Fibroblast of peridontal ligament (primary cell): ENCODE data around the gene ERO1B.
A peak's percentile ranks its signal among the peaks of the same experiment; 100 is the strongest.

Experiments
- DNase-seq: peaks from one replicate; pipeline ENCODE4 v3.0.0-alpha.2; 2010; ENCODE audit errors: extremely low read depth

The ERO1B gene

DNA sequence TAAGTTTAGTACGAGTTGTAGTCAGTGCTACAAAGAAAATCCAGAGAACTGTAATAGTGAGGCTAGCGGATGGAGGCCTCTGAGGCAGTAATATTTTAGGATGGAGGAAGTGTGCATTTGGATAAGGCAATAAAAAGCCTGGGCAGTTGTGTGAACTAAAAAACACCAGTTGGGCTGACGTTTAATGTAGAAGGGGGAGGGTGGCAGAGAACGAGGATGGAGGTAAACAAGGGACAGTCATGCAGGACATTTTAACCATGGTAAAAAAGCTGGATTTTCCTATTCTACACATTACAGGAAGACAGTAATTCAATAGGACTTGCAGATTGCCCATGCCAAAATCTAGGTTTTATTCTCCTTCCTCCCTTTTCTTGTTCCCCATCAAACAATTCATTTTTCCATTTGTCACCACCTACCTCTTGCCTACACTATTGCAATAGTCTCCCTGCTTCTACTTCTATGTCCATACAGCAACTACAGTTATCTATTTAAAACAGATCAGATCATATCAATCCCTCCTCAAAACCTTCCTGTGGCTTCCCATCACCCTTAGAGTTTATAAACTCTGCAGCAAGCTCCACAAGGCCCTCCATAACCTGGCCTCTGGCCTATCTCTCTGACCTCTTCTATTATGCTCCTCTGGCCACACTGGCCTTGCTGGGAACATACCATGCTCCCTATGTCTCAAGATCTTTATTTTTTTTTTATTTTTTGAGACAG is 27.7 kb downstream of the ERO1B start:
- DNase-seq = no peak

- no peak for DNase-seq
These were observed 28.6 kb downstream of the ERO1B start for GRCh38 chr1:236253119-236253518.

DNA sequence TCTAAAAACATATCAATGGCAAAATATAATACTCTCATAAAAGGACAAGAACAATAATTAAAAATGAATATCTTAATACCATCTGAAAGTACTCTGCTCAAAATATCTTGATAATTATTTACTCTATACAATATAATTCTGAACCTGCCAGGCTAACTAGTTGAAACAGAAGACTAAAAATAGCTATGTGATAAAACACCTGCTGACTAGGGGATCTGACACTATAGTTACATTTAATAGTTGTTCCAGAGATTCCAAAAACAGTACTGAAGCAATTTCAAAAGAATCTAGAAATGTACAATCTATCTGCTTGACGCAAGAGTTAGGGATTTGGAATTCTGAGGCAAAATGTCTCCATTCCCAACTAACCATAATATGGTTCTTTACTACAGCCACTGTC is 30.2 kb downstream of the ERO1B start:
- DNase-seq = no peak

DNA sequence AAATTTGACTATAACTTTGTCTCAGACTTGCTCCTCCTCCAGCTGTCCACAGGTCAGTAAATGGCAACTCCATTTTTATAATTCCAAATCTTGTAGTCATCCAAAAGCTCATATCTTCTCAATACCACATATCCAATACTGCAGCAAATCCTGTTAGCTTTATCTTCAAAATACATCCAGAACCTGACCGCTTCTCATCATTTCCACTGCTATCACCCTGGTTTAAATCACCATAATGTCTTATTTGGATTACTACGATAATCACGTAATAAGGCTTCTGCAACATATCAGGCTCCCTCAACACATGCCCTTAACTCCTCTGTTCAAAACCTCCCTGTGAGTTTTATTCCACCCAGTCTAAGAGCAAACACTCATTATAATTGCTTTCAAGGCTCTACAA is 34.5 kb downstream of the ERO1B start:
- DNase-seq = no peak

DNA sequence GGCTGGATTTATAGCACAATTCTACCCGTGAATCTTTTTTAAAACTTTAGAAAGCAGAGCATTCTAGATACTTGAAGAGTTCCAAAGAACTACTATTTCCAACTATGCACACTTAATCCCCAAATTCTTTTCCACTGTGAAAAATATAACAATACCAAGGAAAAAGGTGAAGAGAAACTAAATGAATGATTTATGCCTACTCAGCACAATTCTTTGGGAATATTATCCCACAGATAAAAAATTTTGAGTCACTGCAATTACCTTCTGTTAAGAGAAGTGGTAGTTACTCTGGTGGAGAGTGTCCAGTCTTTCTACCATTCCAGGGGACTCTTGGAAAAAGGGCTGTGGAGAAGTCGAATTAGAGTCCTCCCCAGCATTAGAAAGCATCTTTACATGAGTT is 39.2 kb downstream of the ERO1B start:
- DNase-seq = no peak

DNA sequence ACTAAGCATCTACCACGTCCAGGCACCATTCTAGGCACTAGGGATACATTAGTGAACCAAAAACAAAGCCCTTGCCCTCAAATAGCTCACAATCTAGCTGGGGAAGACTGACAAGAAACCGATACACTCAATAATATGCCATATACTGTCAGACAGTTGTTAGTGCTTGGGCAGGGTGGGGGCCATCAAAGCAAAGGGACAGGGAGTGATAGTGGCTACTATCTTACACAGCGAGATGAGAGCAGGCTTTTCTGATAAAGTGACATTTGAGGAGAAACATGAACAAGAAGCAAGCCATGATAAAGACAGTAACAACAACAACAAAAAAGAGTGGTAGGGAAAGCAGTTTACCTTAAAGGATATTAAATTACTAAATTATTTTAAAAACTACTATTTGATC is 41.1 kb downstream of the ERO1B start:
- DNase-seq = no peak

- no peak for DNase-seq
These were observed 42.6 kb downstream of the ERO1B start for GRCh38 chr1:236239092-236239585.

DNA sequence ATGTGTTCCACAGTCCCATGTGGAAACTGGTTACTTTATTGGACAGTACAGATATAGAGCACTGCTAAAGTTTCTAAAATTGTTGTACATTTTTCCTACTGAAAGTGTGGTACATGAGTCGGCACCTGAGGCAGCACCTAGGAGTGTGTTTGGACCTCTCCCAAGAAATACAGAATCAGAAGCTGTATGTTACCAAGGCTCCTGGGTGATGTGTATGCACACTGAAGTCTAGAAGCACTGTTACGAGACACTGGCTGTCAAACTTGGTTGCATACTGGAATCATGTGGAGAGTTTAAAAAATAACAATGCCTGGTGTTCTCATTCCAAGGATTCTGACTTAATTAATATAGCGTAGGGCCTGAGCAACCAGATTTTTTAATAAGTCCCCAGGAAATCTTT is 46.6 kb downstream of the ERO1B start:
- no peak for DNase-seq

GRCh38 chr1:236228411-236228810 is 53.3 kb downstream of the ERO1B start:
- DNase-seq = no peak

GRCh38 chr1:236222632-236223031 is 59.1 kb downstream of the ERO1B start:
- no peak for DNase-seq

DNA sequence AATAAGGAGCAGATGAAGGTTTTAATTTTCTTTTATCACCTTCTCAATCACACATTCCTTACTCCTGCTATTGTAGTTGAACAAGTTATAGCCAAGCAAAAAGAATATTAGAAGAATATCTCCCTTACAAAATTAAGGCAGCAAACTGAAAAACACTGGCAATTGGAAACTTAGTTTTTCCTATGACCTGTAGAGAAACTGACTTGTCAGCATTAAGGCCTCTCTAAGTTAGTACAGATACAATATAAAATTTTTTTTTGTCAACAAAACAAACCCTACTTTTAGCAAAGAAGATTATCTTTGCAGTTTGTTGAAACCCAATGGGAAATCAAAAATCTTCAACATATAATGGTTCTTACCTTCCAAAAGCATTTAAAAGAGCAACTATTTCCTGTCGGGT is 61.3 kb downstream of the ERO1B start:
- no peak for DNase-seq

GRCh38 chr1:236214761-236215160 is 67.0 kb downstream of the ERO1B start:
- no peak for DNase-seq

DNA sequence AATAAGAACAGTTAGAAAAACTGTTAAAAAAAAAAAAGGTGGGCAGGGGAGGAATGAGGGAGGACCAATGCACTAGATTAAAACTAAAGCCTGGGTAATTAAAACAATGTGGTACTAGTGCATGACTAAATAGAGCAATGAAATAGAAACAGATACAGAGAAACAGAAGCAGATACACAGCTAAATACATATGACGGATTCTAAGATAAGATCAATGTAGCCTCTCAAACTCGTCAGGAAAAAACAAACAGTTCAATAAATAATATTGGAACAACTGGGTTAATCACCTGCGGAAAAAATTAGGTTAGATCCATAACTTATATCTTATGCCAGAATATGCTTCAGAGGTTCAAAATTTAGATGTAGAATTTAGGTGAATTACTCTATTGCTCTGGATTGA is 68.2 kb downstream of the ERO1B start:
- DNase-seq = no peak

- DNase-seq = no peak
These were observed 69.9 kb downstream of the ERO1B start for GRCh38 chr1:236211815-236212214.

- no peak for DNase-seq
These were observed 72.0 kb downstream of the ERO1B start for GRCh38 chr1:236209713-236210112.

DNA sequence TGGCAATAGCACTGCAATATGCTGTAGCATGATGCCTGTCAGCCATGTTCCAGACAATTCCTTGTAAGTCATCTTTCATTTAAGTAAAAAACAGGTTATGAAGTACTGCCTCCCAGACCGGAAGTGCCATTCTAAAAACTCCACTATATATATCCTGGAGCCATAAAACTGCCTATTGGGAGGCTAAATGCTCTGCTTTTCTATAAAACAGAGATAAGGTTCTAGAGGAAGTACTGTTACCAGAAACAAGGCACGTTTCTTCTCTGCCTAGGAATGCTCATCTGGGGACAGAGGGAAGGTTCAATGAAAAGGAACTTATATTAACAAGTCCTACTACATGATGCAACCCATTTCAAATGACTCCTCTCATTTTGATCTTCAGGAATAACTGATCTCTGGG is 72.6 kb downstream of the ERO1B start:
- no peak for DNase-seq

DNA sequence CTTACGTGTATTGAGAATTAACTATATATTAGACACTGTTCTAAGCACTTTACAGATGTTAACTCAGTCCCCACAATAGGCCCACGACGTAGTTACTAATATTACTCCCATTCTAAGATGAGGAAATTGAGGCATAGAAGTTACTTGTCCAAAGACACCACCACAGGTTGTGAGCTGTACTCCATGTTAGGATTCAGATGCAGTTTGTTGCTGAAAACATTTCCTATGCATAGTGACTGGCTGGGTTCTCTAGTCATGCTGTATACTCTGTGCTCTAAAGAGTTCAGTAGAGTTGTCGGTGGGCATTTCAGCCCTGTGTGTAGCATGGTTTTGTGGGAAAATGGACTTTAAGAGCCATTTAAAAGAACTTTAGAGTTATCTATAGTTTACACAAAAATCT is 74.2 kb downstream of the ERO1B start:
- no peak for DNase-seq

- DNase-seq = no peak
These were observed 74.6 kb downstream of the ERO1B start for GRCh38 chr1:236207121-236207520.

GRCh38 chr1:236206548-236206947 is 75.2 kb downstream of the ERO1B start:
- DNase-seq = no peak

DNA sequence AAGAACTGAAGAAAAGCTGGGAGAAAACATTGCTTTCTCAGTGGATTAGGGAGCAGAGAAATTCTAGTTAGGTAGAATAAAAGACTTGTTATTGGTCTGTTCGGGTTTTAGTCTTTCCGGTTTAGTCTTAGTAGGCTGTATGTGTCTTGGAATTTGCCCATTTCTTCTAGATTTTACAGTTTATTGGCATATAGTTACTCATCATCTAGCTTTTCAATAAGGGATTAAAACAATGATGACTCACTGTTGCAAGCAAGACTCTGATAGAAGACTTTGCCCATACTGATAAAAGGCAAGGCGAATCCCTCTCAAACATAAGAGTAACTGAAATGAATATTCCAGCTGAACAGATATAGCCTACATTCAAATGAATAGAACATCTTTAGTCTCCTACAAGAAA is 77.1 kb downstream of the ERO1B start:
- peak; percentile 30 for DNase-seq

DNA sequence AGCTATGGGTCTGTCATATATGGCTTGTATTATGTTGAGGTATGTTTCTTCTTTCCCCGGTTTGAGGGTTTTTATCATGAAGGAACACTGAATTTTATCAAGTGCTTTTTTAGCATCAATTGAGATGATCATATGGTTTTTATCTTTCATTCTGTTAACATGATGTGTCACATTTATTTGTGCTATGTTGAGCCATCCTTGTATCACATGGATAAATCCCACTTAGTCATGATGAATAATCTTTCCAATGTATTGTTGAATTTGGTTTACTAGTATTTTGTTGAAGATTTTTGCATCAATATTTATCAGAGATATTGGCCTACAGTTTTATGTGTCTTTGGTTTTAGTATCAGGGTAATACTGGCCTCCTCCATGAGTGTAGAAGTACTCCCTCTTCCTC is 77.7 kb downstream of the ERO1B start:
- peak; percentile 48 for DNase-seq

GRCh38 chr1:236201786-236202185 is 80.0 kb downstream of the ERO1B start:
- DNase-seq = no peak

DNA sequence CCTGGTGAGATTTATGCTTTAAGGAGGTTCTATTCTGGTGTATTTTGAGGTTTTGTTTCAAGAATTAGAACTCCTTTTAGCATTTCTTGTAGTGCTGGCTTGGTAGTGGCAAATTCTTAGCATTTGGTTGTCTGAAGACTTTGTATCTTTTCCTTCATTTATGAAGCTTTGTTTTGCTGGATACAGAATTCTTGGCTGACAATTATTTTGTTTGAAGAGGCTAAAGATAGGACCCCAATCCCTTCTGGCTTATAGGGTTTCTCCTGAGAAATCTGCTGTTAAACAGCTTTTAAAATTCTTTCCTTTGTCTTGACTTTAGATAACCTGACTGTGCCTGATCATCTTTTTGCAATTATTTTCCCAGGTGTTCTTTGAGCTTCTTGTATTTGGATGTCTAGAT is 80.8 kb downstream of the ERO1B start:
- DNase-seq = no peak

- DNase-seq = peak; percentile 61
These were observed 88.6 kb downstream of the ERO1B start for GRCh38 chr1:236193184-236193583.
